HG03103 (cell line): Measurements from ENCODE around the gene MAP1LC3B.
"Not testable (repeated sequence)": the region's sequence is repeated elsewhere in the genome, so short reads cannot be mapped to it uniquely, and the experiment has no call there.

ENCODE experiments used
- ATAC-seq: cut with Tn5 transposase; IDR thresholded peaks from one replicate; pipeline ENCODE4 v1.9.1; 2021; ENCODE audit warnings: low read depth; ENCODE audit not compliant: unreplicated experiment

Gene MAP1LC3B

DNA sequence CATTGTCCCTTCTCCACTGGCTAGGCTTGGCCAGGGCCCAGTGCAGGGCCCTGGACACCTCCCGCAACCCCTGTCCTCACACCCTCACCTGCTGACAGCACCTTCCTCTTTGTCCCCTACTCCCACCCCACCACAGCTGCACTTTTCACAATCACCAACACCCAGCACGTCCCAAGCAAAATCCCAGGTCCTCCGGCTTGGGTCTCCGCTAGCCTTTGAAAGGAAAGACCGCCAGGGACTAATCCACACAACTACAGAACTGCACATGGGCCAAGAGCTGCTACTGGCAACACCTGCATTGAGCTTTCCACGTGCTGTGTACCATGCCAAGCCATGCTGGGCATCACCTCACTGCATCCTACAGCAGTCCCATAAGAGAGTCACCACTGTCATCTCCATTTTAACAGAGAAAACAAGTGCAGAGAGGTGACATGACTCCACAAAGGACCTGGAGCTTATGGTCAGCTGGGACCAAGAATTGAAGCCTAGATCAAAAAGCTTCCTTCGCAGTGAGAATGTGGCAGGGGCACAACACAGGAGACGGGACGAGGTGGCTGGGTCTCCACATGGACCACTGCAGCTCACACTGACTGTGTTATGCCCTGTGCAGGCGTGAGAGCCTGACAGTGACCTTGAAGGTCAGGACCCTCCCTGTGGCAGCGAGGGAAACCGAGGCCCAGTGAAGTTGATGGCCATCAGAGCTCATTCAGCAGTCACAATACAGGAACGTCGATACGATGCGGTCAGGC, 31.1 kb upstream of the MAP1LC3B start:
- ATAC-seq = no peak

DNA sequence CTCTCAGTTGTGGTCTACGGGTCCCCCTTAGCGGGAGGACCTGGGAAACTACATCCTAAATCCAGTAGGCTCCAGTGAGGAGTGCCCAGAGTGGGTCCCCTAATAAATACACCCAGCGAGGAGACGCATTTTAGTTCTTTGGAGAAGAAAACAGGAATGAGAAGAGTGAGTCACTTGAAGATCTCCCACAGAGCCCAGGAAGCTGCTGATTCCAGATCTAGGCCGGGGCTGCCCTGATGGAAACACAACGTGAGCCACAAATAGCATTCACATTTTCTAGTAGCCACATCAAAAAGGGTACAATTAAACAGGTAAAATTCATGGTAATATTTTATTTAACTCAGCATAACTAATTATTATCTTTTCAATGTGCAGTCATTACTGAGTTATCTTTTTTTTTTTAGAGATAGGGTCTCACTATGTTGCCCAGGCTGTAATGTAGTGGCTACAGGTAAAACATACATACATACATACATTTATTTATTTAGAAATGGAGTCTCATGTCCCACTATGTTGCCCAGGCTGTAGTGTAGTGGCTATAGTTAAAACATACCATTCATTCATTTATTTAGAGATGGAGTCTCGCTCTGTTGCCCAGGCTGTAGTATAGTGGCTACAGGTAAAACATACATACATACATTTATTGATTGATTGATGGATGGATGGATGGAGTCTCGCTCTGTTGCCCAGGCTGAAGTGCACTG, 30.1 kb upstream of the MAP1LC3B start:
- no peak for ATAC-seq

DNA sequence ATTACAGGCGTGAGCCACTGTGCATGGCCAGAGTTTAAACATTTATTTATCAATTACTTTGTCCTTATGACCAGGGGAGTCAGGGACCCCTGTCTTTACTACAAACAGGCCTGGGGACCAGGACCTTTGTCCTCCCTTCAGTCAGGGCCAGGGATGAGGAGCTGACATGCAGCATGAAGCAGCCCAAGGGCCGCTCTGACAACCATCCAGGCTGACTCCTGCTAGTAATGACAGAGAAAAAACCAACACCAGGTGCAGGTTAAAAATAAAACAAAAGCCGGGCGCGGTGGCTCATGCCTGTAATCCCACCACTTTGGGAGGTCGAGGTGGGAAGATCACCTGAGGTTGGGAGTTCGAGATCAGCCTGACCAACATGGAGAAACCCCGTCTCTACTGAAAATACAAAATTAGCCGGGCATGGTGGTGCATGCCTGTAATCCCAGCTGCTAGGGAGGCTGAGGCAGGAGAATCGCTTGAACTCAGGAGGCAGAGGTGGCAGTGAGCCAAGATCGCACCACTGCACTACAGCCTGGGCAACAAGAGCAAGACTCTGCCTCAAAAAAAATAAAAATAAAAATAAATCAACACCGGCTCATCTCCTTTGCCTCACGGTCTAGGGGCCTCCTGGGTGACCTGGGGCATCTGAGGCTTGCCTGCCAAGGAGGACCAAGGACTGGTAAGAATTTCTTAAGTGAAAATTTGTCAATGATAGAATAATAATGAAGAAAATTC, 29.1 kb upstream of the MAP1LC3B start:
- ATAC-seq = not testable (repeated sequence)

DNA sequence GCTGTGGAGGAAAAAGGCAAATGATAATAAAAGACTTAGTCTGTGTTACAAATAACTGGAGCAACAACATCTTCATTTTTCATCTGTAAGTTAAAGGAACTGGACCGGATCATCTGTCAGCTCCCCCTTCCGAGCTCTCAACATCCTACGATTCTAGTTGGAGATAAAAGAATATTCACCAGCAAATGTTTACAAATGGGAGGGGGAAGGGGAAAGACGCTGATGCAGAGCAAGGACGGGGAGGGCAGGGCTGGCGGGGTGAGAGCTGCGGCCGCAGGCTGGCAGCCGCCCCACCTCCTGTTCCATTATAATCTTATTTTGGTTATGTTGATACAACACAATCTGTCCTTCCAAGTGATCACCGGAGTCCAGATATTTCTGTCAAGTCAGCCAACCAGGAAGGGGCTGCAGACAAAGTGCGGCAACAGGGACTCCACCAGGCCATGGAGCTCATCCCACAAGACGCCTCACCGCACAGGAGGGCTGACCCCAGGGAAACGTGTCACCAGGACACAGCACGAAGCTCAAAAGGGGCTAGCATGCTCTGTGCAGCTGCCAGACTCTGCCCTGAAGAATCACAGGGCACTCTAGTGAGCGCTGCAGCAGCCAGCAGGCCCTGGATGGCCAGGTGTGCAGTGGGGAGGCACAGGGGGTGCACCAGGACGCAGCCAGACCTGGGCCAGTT, 28.2 kb upstream of the MAP1LC3B start:
- ATAC-seq = no peak

DNA sequence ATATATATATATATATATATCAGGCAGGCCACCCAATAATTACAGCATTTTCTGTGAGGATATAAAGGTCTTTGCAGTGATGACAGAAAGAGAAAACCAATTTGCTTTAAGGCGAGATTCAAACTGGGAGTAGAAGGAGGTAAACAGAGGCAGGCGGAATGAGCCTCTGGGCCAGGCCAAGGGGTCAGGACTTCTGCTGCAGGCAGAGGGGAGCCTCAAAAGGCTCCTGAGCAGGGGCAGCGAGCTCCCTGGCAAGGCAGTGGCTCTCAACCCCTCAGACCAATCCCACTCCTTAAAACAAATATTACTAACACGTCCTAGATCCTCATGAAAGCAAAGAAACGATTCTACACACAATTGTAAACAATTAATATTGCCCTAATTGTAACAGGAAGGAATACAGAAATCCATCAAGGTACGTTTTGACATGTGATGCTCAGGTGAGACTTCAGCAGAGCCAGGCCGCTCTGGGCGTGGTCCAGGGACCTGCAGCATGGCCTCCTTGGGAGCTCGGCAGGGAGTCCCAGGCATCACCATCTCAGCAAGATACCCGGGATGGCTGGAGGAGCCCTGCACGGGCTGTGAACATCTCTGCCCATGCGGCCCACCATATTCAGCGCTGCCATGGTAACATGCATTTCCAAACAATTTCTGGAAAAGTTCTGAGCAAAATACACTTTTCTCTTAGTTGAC, 27.0 kb upstream of the MAP1LC3B start:
- no peak for ATAC-seq

DNA sequence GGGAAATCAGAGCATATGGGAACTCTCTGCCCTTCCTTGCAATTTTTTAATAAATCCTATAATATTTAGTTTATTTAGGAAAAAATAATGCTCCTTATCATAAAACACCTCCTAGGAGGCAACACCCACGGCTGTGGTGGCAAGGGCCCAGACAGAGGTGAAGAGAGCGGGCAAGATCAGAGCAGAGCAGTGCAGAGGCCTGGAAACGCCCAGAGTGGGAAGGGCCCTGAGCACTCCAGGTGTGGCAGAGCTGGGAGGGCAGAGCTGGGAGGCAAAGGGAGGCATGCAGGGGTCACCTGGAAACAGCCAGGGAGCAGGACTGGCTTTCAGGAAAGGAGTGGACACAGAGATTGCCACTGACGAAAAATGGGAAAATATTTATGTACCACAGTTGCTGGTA, 25.8 kb upstream of the MAP1LC3B start:
- ATAC-seq = no peak

DNA sequence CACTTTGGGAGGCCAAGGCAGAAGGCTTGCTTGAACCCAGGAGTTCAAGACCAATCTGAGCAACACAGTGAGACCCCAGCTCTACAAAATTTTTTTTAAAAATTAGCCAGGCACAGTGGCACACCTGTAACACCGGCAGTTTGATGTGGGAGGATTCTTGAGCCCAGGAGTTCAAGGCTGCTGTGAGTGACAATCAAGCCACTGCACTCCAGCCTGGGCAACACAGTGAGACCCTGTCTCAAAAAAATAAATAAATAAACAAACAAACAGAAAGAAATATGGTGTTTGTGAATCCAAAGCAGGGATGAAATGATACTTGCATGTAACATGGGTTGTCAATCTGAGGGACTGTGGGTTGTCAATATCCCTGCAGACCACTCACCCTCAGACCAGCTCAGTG, 25.2 kb upstream of the MAP1LC3B start:
- ATAC-seq = no peak

DNA sequence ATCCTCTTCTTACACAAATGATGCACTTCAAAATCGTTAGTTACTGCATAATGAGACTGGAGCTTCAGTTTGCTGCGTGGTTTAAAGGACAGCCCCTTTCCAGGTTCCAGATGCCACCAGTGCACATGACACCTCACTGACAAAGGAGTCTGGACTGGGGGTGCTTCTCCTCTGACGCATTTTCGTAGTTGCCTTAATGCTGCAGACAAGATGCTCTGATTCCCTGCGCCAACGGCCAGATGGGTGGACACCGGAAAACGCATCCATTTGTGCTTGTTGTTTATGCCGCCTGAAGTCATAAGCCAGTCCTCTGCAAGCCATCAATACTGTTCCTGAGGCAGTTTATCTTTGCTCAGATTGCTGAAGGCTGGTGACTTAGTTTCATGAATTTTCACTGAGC, 24.6 kb upstream of the MAP1LC3B start:
- ATAC-seq = no peak

DNA sequence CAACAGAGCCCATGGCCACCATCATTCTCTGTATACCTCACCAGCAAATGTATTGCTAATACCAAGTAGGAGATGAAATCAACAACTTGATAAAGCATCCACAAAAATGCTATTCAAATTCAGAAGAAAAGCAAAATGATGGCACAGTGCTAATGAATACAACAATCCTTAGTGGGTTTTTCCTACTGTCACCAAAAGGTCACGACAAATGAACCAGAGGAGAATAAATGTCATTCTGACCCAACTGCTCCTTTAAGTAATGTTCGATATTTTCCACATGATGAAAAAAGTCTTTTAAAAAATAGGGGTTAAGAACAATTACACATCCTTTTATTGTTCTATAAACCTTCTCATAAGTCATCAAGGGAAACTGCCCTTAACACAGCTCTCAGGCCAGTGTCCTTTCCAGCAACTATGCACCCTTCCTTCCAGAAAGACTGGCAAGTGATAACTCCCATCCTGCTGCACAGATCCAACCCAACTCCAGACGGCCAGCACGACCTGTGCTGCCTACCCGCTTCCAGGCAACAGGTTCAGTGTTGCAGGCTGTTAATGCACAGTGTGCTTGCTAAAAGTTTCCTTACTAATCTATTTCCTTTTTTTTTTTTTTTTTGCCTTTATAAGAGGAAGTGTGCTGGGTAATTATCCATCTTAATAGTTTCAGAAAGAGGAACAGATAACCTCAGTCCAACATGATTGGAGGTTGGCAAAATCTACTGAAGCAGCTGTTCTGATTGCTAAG, 23.9 kb upstream of the MAP1LC3B start:
- no peak for ATAC-seq

DNA sequence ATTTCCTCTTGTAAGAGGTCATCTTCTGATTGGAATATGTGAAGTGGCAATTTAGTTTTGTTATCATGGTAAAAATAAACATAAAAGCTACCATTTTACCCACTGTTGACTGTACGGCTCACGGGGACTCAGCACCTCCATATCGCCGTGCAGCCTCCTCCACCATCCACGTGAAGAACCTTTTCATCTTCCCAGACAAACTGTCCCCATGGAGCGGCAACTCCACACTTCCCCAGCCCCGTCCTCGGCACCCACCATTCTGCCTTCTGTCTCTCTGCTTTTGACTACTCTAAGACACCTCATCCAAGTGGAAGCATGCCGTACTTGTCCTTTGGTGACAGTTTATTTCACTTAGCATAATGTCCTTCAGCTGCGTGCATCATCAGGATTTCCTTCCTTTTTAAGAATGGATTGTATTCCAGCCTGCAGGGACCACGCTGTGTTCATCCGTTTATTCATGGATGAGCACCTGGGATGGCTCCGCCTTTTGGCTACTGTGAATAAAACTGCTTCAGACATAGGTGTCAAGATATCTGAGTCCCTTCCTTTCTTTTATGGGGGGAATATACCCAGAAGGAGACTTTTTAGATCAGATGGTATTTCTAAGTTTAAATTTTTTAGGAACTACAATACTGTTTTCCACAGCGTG, 22.9 kb upstream of the MAP1LC3B start:
- no peak for ATAC-seq

DNA sequence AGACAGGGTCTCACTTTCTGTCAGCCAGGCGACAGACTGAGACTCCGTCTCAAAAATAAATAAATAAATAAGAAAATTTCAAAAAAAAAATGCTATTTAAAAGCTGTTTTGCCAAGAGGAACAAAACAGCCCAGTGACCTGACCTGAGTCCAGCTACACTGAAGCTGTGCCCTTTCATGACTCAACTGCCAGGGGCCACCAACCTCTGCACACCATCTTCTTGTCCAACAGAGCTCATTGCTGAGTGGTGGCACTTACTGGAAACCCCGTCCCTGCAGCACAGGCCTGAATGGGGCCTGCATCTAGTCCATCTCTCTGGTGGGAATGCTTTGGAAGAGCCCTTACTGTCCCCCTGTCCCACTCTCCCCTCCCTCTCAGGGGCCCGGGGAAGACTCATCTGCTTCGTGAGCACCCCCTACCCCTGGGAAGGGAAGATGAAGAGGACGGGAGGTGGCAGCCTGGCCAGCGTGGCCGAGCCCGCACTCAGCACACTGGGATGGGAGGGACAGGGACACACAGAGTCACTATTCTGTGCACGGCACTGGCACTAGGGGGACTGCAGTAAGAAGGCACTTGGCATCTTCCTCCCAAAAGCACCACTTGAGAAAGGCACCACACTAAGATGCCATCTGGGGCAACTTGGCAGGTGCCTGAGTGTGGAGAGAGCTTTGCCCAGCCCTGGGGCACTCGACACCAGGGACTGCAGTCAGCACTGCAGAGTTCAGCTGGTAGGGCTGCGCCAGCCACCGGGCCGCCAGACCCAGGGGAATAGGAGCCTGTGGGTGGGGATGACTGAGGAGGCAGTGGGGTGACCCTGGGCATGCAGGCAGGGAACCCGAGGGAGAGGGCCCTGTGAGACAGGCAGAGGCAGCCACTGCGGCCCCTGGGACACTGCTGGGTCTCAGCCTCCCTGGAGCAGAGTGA, 22.1 kb upstream of the MAP1LC3B start:
- ATAC-seq = no peak

DNA sequence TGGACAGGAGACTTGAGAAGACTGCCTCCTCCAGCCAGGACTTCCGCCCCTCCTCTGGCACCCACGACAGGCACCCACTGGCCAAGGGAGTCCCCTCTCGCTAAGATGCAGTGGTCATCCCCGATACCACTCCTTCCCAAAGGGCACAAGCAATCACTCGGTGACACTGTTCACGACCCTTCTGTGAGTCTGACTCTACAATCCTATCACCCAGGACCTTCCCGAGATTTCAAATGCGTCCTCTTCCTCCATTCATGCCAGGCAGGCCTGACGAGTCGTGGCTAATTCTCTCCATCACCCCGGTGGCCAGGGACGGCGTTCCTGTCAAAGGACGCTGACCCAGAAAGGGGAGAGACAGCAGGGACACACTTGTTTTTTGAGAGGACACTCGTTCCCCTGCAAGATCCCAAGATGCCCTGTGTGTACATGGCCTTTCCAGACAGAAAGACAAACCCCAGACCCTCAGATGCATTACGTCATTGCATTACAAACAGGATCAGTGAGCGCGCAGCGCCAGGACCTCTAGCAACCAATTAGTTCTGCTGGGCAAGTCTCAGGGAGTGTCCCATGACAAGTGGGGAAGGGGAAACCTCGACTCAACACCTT, 20.8 kb upstream of the MAP1LC3B start:
- ATAC-seq = no peak

DNA sequence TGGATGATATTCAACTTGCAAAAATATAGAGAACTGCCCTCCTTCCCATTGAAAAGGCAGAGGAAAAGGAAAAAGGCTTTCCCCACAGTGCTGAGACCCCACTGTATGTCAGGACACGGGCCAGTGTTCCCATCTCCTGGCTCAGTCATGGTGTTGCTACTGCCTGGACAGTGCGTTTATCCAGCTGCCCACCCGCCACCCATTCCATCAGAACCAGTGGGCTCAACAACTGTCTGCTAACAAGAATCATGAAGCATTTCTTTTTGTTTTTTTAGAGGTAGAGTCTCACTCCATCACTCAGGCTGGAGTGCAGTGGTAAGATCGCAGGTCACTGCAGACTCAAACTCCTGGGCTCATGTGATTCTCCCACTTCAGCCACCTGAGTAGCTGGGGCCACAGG, 19.8 kb upstream of the MAP1LC3B start:
- ATAC-seq = no peak

DNA sequence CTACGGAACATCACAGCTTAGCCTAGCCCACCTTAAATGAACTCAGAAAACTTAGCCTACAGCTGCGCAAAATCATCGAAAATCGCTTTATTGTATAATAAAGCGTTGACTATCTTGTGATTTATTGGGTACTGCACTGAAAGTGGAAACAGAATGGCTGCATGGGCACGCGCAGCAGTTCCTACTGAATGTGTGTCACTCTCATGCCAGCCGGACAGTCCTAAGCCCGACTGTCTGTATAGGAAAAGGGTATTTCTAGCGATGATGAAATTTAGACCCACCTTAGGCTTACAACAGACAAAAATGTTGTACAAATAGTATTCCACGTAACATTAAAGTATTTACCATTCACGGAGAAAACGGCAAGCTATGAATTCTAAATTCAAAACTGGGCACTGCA, 17.8 kb upstream of the MAP1LC3B start:
- ATAC-seq = no peak

DNA sequence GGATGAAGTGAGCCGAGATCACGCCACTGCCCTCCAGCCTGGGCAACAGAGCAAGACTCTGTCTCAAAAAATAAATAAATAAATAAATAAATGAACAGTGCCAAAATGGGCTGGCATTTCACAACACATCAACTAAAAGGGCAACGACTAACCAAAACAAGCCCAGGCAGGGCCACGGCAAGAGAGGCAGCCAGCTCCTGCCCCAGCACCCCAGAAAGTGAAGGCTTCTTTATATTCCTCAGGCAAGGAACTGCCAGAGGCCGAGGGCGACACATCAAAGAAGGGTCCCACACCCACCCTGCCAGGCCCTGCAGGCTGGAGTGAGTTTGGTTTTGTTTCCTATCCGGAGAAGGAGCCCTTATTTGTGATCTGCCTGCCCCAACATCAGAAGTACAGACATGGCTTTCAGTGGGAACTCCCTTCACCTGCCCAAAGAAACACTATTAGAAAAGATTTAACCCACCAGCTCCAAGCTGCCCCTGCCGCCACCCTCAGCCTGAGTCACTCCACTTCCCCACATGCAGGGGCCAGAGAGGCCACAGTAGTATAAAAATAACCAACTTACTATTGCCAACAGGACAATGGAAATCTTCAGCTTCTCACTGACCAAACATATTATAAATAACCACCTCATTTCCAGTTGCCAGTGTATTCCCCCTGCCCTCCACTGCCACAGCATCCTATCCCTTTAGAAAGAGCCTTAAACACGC, 16.6 kb upstream of the MAP1LC3B start:
- ATAC-seq = no peak

DNA sequence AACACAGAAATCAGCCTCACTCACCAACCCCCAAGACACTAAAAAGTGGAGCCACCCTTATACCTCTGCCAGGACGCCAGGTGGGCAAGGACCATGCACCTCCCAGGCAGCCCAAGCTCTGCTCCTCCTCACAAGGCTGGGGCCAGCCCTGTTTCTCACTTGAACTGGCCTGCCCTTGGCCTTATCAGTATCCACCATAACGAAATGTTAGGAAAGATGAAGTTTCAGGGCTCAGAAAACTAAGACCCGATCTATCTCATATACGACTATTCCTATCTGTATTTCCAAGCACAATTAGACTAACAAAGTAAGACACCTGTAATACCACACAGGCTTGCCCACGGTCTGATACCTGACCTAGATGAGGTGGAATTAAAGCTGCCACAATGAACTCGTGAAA, 15.5 kb upstream of the MAP1LC3B start:
- ATAC-seq = no peak

DNA sequence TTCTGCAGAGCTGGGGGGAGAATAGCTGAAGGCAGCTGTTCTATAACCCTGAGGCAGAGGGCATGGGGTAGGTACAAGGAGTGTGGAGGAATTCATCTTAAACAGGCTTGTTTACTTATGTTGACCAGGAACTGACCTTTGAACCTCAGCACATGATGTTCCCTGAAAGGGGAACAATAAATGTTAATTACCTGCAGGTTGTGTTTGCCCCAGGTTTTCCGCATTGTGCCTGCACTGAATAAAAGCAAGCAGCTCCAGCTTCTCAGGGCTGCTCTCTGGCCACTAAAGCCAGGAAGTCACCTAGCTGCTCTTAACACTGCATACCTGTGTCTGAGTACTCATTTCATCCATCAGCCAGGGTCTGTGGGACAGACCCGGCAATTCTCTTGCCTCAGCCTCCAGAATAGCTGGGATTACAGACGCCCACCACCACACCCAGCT, 12.8 kb upstream of the MAP1LC3B start:
- ATAC-seq = not testable (repeated sequence)
